Panc1 (cell line): Measurements from ENCODE around the gene ADRM1.

Source experiments
- CTCF ChIP-seq: fragments of 450-650 bp; IDR thresholded peaks from 2 replicates; pipeline ENCODE4 v1.5.1; 2017; ENCODE audit warnings: mild to moderate bottlenecking
- POLR2AphosphoS5 ChIP-seq: IDR thresholded peaks from 2 replicates; pipeline ENCODE4 v1.6.1; 2012; ENCODE audit warnings: mild to moderate bottlenecking, low read depth, low read length, moderate library complexity
- SIN3A ChIP-seq: IDR thresholded peaks from 2 replicates; pipeline ENCODE4 v1.6.1; 2012; ENCODE audit warnings: low read depth, mild to moderate bottlenecking, low read length, moderate library complexity, borderline replicate concordance; ENCODE audit not compliant: insufficient read depth
- TF ChIP-seq, protein P1 (sequence below), 2 experiments: IDR thresholded peaks; 2 replicates each; pipeline ENCODE4 v1.6.1; 2011 to 2012; ENCODE audit warnings: low read depth in 2 of 2, control low read depth in 1 of 2, low read length in 1 of 2, mild to moderate bottlenecking in 1 of 2, moderate library complexity in 1 of 2; ENCODE audit not compliant: insufficient read depth in 1 of 2

GRCh38 chr20:62308102-62308822 is 5.5 kb downstream of the ADRM1 start:
- no peak for TF ChIP-seq CTCF
- TF ChIP-seq POLR2AphosphoS5: no peak
- TF ChIP-seq, protein P1, sequence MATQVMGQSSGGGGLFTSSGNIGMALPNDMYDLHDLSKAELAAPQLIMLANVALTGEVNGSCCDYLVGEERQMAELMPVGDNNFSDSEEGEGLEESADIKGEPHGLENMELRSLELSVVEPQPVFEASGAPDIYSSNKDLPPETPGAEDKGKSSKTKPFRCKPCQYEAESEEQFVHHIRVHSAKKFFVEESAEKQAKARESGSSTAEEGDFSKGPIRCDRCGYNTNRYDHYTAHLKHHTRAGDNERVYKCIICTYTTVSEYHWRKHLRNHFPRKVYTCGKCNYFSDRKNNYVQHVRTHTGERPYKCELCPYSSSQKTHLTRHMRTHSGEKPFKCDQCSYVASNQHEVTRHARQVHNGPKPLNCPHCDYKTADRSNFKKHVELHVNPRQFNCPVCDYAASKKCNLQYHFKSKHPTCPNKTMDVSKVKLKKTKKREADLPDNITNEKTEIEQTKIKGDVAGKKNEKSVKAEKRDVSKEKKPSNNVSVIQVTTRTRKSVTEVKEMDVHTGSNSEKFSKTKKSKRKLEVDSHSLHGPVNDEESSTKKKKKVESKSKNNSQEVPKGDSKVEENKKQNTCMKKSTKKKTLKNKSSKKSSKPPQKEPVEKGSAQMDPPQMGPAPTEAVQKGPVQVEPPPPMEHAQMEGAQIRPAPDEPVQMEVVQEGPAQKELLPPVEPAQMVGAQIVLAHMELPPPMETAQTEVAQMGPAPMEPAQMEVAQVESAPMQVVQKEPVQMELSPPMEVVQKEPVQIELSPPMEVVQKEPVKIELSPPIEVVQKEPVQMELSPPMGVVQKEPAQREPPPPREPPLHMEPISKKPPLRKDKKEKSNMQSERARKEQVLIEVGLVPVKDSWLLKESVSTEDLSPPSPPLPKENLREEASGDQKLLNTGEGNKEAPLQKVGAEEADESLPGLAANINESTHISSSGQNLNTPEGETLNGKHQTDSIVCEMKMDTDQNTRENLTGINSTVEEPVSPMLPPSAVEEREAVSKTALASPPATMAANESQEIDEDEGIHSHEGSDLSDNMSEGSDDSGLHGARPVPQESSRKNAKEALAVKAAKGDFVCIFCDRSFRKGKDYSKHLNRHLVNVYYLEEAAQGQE (IDR thresholded peaks at IDR 0.05; ENCODE audit: insufficient read depth in 1 of 2, low read depth in 2 of 2, low read length in 1 of 2): no peak
- no peak for TF ChIP-seq SIN3A
